Inferior parietal cortex (tissue), 1 donor: Measurements from ENCODE around the gene SHCBP1.
"Not testable (repeated sequence)": the region's sequence is repeated elsewhere in the genome, so short reads cannot be mapped to it uniquely, and the experiment has no call there.

Experiments
- DNase-seq: peaks from one replicate; pipeline ENCODE4 v3.0.0-alpha.2; 2016; ENCODE audit errors: extremely low spot score

SHCBP1 gene

GRCh38 chr16:46621006-46621933 is at the start of gene SHCBP1:
SHCBP1 (minus strand) TSS chr16:46621379; CDS start chr16:46621359, 20 bp downstream.
- DNase-seq: peak; percentile 69

- no peak for DNase-seq
Observed at GRCh38 chr16:46662123-46662522, 40.9 kb upstream of the SHCBP1 start.

GRCh38 chr16:46658925-46659324 is 37.7 kb upstream of the SHCBP1 start:
- DNase-seq: no peak

GRCh38 chr16:46651305-46651704 is 30.1 kb upstream of the SHCBP1 start:
- DNase-seq: no peak

GRCh38 chr16:46650254-46650623 is 29.1 kb upstream of the SHCBP1 start:
- DNase-seq: no peak

GRCh38 chr16:46649588-46650253 is 28.5 kb upstream of the SHCBP1 start:
- DNase-seq: no peak

GRCh38 chr16:46648656-46649055 is 27.5 kb upstream of the SHCBP1 start:
- no peak for DNase-seq

- DNase-seq: no peak
Observed at GRCh38 chr16:46638947-46639925, 18.1 kb upstream of the SHCBP1 start.

GRCh38 chr16:46632778-46633733 is 11.9 kb upstream of the SHCBP1 start:
- no peak for DNase-seq

- peak; percentile 60 for DNase-seq
Observed at GRCh38 chr16:46629331-46630219, 8.4 kb upstream of the SHCBP1 start.

GRCh38 chr16:46627746-46628145 is 6.6 kb upstream of the SHCBP1 start:
- DNase-seq: no peak

- DNase-seq: not testable (repeated sequence)
Observed at GRCh38 chr16:46626681-46627080, 5.5 kb upstream of the SHCBP1 start.

- DNase-seq: not testable (repeated sequence)
Observed at GRCh38 chr16:46624862-46625261, 3.7 kb upstream of the SHCBP1 start.

- DNase-seq: not testable (repeated sequence)
Observed at GRCh38 chr16:46623707-46624106, 2.5 kb upstream of the SHCBP1 start.

GRCh38 chr16:46623246-46623645 is 2.1 kb upstream of the SHCBP1 start:
- DNase-seq: not testable (repeated sequence)

GRCh38 chr16:46621934-46622676 is 926 bp upstream of the SHCBP1 start:
- DNase-seq: no peak

- DNase-seq: no peak
Observed at GRCh38 chr16:46620266-46621005, 743 bp downstream of the SHCBP1 start.

- DNase-seq: no peak
Observed at GRCh38 chr16:46618516-46618915, 2.7 kb downstream of the SHCBP1 start.
